ENCODE measurements around the gene LCE1C.

The LCE1C gene

GRCh38 chr1:152759453-152760173 lies 46.8 kb downstream of the LCE1C start:
- no peak for DNase-seq

- DNase-seq: no peak
These were observed 47.8 kb downstream of the LCE1C start for GRCh38 chr1:152758636-152759035.

GRCh38 chr1:152757747-152758146 lies 48.7 kb downstream of the LCE1C start, which contains the start of gene KPRP:
KPRP (plus strand) TSS chr1:152758025; CDS start chr1:152759589, 1,564 bp downstream.
- DNase-seq: no peak

DNA sequence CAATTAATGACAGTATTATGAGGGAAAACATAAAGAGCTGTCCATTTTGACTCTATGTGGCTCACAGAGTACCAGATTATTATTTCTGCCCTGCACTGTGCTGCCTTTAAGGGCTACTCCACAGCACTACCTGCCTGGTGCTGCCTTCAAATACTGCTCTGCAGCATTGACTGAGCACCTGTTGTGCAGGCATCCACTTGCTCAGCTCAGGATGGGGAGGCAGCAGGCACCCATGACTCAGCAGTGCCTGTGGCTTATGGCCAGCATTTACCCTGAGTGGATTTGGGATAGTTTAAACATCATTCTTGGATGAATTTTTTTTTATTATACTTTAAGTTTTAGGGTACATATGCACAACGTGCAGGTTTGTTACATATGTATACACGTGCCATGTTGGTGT lies 49.6 kb downstream of the LCE1C start:
- no peak for DNase-seq
